Colonic mucosa (tissue), 4 donors: Measurements from ENCODE around the gene LIPJ. TPM values are rescaled to one million over a fixed set of nuclear protein-coding genes. Genes with fewer than 3 reads are reported as not detected.

Source experiments
- DNase-seq: peaks from one replicate; pipeline ENCODE4 v3.0.0-alpha.2; 2020
- H3K27ac ChIP-seq: fragments of 200-600 bp; one replicate; pipeline ENCODE4 v1.8.0; 2021
- H3K27me3 ChIP-seq: fragments of 200-600 bp; one replicate; pipeline ENCODE4 v1.8.0; 2021
- H3K36me3 ChIP-seq: fragments of 200-600 bp; one replicate; pipeline ENCODE4 v1.8.0; 2021
- H3K4me1 ChIP-seq: fragments of 200-600 bp; one replicate; pipeline ENCODE4 v1.8.0; 2021; ENCODE audit warnings: mild to moderate bottlenecking
- H3K4me3 ChIP-seq: fragments of 200-600 bp; one replicate; pipeline ENCODE4 v1.8.0; 2021
- H3K9ac ChIP-seq, 2 donors: one replicate each; pipeline ENCODE4 v1.7.0; 2013; ENCODE audit warnings: control low read depth in 2 of 2, low read depth in 2 of 2, low read length in 2 of 2
- H3K9me3 ChIP-seq: fragments of 200-600 bp; one replicate; pipeline ENCODE4 v1.8.0; 2021
- intact Hi-C: fragments of 100-400 bp; cut with DNase I; formaldehyde crosslinking; loops from one replicate; pipeline ENCODE4 v1.14.1; 2022
- total RNA-seq, 2 donors: library from RNA; stranded (reverse); fragmentation: NEBNext Ultra II Directional in 1 of 2; extraction: Animal tissue kit (Norgen Biotek cat#: 25700) in 1 of 2; gene quantifications; one replicate each; pipeline ENCODE4 v1.2.1, GENCODE V29; 2021
- TF ChIP-seq, protein P1 (sequence below): fragments of 200-600 bp; IDR thresholded peaks from one replicate; pipeline ENCODE4 v1.8.0; 2022; ENCODE audit warnings: antibody characterized with exemption, mild to moderate bottlenecking
- donor health status: healthy.
- donor health status: DM: no; HTN: no; CAD: no.
- donor health status: DM: no; HTN: no; CAD: no.

LIPJ gene
- total RNA-seq, 2 donors from 2014 or later, result 0.16 TPM; not detected in 1

DNA sequence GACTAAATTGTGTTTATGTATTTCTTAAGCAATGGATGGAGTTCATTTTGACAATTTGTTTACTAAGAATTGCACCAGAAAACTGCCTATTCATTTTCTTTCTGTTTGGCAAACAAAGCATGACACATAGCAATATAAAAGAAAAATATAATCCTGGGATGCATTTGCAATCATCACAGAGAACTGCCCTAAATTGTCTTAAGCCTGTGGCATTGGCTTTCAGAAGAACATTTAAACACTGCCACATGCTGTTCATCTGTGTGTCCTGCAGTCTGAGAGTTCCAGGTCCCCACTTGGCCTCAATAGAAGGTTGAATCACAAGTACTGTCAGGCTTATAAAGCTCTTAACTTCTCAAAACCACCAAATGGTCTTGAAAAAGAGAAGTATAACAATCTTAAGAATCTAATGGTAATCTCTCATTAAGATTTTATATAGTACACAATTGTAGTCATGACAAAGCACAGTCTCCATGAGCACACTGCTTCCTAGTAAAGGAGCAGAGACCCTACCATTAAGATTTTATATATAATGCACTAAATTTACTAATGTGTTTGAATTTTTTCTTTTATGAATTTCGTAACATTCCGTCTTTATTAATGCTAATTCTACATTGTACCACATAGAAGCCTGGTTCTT, 33.3 kb upstream of the LIPJ start:
- intact Hi-C loops, result loop anchor here (5.0 kb wide), 2 partner anchors 151 to 701 kb away; no protein-coding TSS in a partner anchor
- H3K4me3 ChIP-seq, result no peak overlapping the region

DNA sequence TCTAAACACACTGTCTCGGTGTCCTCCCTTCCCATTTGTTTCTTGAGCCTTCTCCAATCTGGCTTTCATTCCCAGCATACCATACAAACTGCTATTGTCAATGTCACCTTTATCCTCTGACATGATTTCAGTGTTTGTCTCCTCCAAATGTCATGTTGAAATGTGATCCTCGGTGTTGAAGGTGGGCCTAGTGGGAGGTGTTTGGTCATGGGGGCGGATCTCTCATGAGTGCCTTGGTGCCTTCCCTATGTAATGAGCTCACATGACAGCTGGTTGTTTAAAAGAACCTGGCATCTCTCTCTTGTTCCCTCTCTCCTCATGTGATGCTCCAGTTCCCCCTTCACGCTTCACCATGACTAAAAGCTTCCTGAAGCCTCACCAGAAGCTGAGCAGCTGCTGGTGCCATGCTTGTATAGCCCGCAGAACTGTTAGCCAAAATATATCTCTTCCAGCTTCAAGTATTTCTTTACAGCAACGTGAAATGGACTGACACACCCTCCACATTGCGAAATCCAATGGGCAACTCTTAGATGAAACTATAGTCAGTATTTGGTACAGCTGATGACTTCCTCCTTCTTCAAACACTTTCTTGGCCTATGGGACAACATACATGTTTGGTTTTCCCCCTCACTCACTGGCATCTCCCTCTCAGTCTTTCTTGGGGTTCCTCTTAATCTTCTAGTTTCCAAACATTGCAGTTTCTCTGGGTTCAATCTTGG, 31.2 kb upstream of the LIPJ start:
- Histone ChIP-seq H3K9ac (no peak overlapping the region), H3K27ac (no peak overlapping the region), H3K4me1 (no peaks in the 10 kb centered on the region), H3K27me3 (no peaks in the 10 kb centered on the region), H3K36me3 (no peaks in the 10 kb centered on the region), H3K9me3 (no peaks in the 10 kb centered on the region), H3K4me3 (no peak overlapping the region)
- intact Hi-C loops, result no loop called here
- no peak for DNase-seq
- TF ChIP-seq, protein P1, sequence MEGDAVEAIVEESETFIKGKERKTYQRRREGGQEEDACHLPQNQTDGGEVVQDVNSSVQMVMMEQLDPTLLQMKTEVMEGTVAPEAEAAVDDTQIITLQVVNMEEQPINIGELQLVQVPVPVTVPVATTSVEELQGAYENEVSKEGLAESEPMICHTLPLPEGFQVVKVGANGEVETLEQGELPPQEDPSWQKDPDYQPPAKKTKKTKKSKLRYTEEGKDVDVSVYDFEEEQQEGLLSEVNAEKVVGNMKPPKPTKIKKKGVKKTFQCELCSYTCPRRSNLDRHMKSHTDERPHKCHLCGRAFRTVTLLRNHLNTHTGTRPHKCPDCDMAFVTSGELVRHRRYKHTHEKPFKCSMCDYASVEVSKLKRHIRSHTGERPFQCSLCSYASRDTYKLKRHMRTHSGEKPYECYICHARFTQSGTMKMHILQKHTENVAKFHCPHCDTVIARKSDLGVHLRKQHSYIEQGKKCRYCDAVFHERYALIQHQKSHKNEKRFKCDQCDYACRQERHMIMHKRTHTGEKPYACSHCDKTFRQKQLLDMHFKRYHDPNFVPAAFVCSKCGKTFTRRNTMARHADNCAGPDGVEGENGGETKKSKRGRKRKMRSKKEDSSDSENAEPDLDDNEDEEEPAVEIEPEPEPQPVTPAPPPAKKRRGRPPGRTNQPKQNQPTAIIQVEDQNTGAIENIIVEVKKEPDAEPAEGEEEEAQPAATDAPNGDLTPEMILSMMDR, result no peak

More for the DNA sequence above, 33.3 kb upstream of the LIPJ start:
- Histone ChIP-seq H3K27ac (no peak overlapping the region), H3K4me1 (no peaks in the 10 kb centered on the region), H3K9me3 (no peaks in the 10 kb centered on the region), H3K9ac (no peak overlapping the region), H3K36me3 (no peaks in the 10 kb centered on the region), H3K27me3 (no peaks in the 10 kb centered on the region)
- DNase-seq, result peak; percentile 37
- TF ChIP-seq, protein P1, result peak; percentile 81

DNA sequence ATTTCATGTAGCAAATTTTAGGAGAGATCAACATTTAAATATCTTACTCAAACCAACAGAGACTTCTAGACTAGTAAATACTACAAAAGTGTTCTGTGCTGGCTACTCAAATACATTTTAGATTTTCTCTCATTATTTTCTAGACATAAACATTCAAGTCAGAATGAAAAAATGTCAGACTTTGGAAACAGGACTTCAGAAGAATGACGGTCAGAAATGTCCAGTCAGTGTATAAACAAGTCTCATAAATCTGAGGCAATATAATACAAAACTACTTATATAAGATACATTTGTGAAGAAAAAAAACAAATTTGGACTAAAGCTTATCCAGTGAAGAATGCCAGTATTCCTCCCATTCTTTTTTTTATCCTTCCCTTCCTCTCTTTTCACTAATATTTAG, 29.3 kb upstream of the LIPJ start:
- no peak for DNase-seq
- H3K9ac ChIP-seq, result no peak overlapping the region
- H3K27me3 ChIP-seq, result no peaks in the 10 kb centered on the region
- H3K4me3 ChIP-seq, result no peak overlapping the region
- H3K27ac ChIP-seq, result no peak overlapping the region
- no peaks in the 10 kb centered on the region for H3K36me3 ChIP-seq
- H3K4me1 ChIP-seq, result no peaks in the 10 kb centered on the region
- H3K9me3 ChIP-seq, result no peaks in the 10 kb centered on the region
- intact Hi-C loops, result no loop called here
- TF ChIP-seq, protein P1, result no peak

- Histone ChIP-seq H3K36me3 (no peaks in the 10 kb centered on the region), H3K4me1 (no peaks in the 10 kb centered on the region), H3K27me3 (no peaks in the 10 kb centered on the region), H3K9me3 (no peaks in the 10 kb centered on the region), H3K9ac (no peak overlapping the region), H3K4me3 (no peak overlapping the region), H3K27ac (no peak overlapping the region)
- intact Hi-C loops, result no loop called here
- no peak for DNase-seq
- TF ChIP-seq, protein P1, result no peak
Observed at GRCh38 chr10:88557658-88558057, 28.9 kb upstream of the LIPJ start.

DNA sequence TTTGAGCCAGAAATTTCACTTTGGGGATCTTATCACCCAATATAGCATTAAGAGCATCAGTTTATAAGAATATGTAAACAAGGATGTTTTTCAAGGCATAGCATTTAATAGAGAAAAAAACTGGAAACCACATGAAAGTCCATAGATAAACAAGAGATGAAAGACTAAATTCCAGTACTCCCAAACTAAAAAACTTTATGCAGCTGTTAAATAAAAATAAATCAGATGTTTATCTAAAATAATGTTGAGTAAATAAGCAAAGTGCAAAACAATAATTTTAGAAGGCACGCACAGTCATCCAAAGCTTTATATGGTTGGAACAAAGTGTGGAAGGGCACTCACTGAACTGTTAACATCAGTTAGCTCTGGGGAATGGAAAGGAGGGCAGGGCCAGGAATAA, 24.4 kb upstream of the LIPJ start:
- no peak overlapping the region for H3K4me3 ChIP-seq
- no peaks in the 10 kb centered on the region for H3K27me3 ChIP-seq
- intact Hi-C loops, result no loop called here
- no peaks in the 10 kb centered on the region for H3K4me1 ChIP-seq
- H3K9me3 ChIP-seq, result no peaks in the 10 kb centered on the region
- DNase-seq, result no peak
- H3K27ac ChIP-seq, result no peak overlapping the region
- TF ChIP-seq, protein P1, result no peak
- no peaks in the 10 kb centered on the region for H3K36me3 ChIP-seq
- H3K9ac ChIP-seq, result no peak overlapping the region
